ENCODE measurements around the gene P4HA2. TPM values are rescaled to one million over a fixed set of nuclear protein-coding genes. Genes with fewer than 3 reads are reported as not detected.
"Not testable (repeated sequence)": the region's sequence is repeated elsewhere in the genome, so short reads cannot be mapped to it uniquely, and the experiment has no call there.

Gene P4HA2
- total and polyA plus RNA-seq, 10 donors = 2.7 to 38.1 (median 12.9) TPM

DNA sequence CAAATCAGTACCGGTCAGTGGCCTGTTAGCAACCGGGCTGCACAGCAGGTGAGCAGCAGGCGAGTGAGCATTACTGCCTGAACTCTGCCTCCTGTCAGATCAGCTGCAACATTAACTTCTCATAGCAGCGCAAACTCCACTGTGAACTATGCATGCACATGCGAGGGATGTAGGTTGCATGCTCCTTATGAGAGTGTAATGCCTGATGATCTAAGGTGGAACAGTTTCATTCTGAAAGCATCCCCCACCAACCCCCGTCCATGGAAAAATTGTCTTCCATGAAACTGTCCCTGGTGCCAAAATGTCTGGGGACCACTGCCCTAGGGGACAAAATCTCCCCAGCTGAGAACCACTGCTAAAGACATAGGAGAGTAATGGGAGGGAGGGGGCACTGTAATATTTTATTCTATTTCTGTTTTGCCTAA, 51.1 kb downstream of the P4HA2 start:
- Histone ChIP-seq H3K36me3 (no peaks in the 10 kb centered on the region), H3K27ac (peak overlapping the region in 3 of 8 donors; percentile 15 to 53 (median 40)), H3K27me3 (replicated peaks in 1 of 7) (no peaks in the 10 kb centered on the region), H3K4me1 (peaks cover 0 to 19% (median 14%) of the 10 kb centered on the region in 6 donors), H3K9me3 (no peaks in the 10 kb centered on the region), H3K4me3 (peak overlapping the region in 3 of 8 donors; percentile 3 to 47 (median 7))
- 71 to 94% (median 88%) methylated on average over 6 of the region's 6 CpGs for WGBS, 5 donors
- intact Hi-C loops (cut with DNase I; ENCODE audit: low total_unique reads) = no loop called here
- TF ChIP-seq POLR2A (IDR thresholded peaks at IDR 0.05) = no peak
- TF ChIP-seq POLR2AphosphoS5 (IDR thresholded peaks at IDR 0.05) = no peak
- TF ChIP-seq, protein P1, sequence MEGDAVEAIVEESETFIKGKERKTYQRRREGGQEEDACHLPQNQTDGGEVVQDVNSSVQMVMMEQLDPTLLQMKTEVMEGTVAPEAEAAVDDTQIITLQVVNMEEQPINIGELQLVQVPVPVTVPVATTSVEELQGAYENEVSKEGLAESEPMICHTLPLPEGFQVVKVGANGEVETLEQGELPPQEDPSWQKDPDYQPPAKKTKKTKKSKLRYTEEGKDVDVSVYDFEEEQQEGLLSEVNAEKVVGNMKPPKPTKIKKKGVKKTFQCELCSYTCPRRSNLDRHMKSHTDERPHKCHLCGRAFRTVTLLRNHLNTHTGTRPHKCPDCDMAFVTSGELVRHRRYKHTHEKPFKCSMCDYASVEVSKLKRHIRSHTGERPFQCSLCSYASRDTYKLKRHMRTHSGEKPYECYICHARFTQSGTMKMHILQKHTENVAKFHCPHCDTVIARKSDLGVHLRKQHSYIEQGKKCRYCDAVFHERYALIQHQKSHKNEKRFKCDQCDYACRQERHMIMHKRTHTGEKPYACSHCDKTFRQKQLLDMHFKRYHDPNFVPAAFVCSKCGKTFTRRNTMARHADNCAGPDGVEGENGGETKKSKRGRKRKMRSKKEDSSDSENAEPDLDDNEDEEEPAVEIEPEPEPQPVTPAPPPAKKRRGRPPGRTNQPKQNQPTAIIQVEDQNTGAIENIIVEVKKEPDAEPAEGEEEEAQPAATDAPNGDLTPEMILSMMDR (IDR thresholded peaks at IDR 0.05 in 8 of 11, conservative IDR thresholded peaks at IDR 0.05 in 3 of 11) = no peak
- no peak for DNase-seq

GRCh38 chr5:132162945-132163344, 64.7 kb downstream of the P4HA2 start:
- Histone ChIP-seq H3K4me1 (no peaks in the 10 kb centered on the region), H3K36me3 (no peaks in the 10 kb centered on the region), H3K27me3 (replicated peaks in 1 of 7) (no peaks in the 10 kb centered on the region), H3K9me3 (peaks cover 0 to 25% (median 18%) of the 10 kb centered on the region in 8 donors), H3K27ac (no peak overlapping the region), H3K4me3 (no peak overlapping the region)
- no peak for DNase-seq
- intact Hi-C loops (cut with DNase I; ENCODE audit: low total_unique reads) = no loop called here
- TF ChIP-seq POLR2AphosphoS5 (IDR thresholded peaks at IDR 0.05) (no peak), POLR2A (IDR thresholded peaks at IDR 0.05) (no peak)
- TF ChIP-seq, protein P1 (IDR thresholded peaks at IDR 0.05 in 8 of 11, conservative IDR thresholded peaks at IDR 0.05 in 3 of 11) = no peak
- 61 to 80% (median 70%) methylated on average over 1 of the region's 1 CpG for WGBS, 5 donors

- H3K36me3 ChIP-seq; H3K4me1 ChIP-seq; H3K27me3 ChIP-seq (replicated peaks in 1 of 7); H3K27ac ChIP-seq; H3K4me3 ChIP-seq; intact Hi-C loops (cut with DNase I; ENCODE audit: low total_unique reads); DNase-seq: not testable (repeated sequence)
- 83 to 98% (median 93%) methylated on average over 2 to 4 of the region's 5 CpGs for WGBS, 5 donors
- H3K9me3 ChIP-seq = peaks cover 0 to 13% (median 6%) of the 10 kb centered on the region in 8 donors
Measured at GRCh38 chr5:132161574-132162326, 65.9 kb downstream of the P4HA2 start.

GRCh38 chr5:132156413-132156812, 71.2 kb downstream of the P4HA2 start:
- H3K9me3 ChIP-seq = peaks cover 0 to 47% (median 34%) of the 10 kb centered on the region in 8 donors
- peaks cover 0 to 13% (median 0%) of the 10 kb centered on the region in 7 donors for H3K27me3 ChIP-seq (replicated peaks in 1 of 7)
- TF ChIP-seq POLR2A (IDR thresholded peaks at IDR 0.05) (no peak), POLR2AphosphoS5 (IDR thresholded peaks at IDR 0.05) (no peak)
- TF ChIP-seq, protein P1 (IDR thresholded peaks at IDR 0.05 in 8 of 11, conservative IDR thresholded peaks at IDR 0.05 in 3 of 11) = no peak
- 87 to 95% (median 90%) methylated on average over 4 of the region's 4 CpGs for WGBS, 5 donors
- intact Hi-C loops (cut with DNase I; ENCODE audit: low total_unique reads) = no loop called here
- no peaks in the 10 kb centered on the region for H3K4me1 ChIP-seq
- no peak overlapping the region for H3K27ac ChIP-seq
- H3K4me3 ChIP-seq = no peak overlapping the region
- DNase-seq = no peak
- H3K36me3 ChIP-seq = no peaks in the 10 kb centered on the region
